ENCODE data around the gene LPIN3.

- TF ChIP-seq POLR2A (IDR thresholded peaks at IDR 0.05; ENCODE audit: extremely low read depth, insufficient read length): no peak
- TF ChIP-seq CTCF (IDR thresholded peaks at IDR 0.05; ENCODE audit: low read depth, low read length): no peak
These were observed 21.4 kb downstream of the LPIN3 start for GRCh38 chr20:41361757-41362747.

All from NB4 (cell line).